ENCODE measurements around the gene TCERG1L.

Gene TCERG1L

DNA sequence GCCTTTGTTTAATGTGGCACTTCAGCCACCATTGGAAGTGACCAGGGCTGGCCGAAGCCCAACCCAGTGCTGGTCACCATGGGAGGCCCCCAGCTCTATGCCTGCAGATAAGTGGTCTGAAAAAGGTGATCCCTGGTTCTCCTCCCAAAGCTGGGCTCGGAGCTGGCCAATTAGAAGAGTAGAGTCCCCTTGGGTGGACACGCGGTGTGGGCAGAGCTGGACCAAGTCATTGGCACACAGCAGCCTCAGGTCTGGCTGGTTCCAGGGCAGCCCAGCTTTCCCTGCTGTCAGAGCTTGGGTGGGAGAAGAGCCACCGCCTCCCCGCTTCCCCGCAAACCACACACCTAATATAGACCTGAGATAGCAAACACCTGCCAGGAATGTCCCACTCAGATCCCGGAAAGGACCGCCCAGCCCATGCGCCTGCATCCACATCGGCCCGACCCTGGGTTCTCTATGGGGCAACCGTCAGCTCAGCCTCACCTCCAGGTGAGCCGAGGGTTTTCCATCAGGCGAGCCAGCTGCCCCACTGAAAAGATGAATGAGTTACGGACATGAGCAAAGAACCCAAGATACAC is 84.3 kb downstream of the TCERG1L start:
- DNase-seq (ENCODE audit: low spot score), result no peak

DNA sequence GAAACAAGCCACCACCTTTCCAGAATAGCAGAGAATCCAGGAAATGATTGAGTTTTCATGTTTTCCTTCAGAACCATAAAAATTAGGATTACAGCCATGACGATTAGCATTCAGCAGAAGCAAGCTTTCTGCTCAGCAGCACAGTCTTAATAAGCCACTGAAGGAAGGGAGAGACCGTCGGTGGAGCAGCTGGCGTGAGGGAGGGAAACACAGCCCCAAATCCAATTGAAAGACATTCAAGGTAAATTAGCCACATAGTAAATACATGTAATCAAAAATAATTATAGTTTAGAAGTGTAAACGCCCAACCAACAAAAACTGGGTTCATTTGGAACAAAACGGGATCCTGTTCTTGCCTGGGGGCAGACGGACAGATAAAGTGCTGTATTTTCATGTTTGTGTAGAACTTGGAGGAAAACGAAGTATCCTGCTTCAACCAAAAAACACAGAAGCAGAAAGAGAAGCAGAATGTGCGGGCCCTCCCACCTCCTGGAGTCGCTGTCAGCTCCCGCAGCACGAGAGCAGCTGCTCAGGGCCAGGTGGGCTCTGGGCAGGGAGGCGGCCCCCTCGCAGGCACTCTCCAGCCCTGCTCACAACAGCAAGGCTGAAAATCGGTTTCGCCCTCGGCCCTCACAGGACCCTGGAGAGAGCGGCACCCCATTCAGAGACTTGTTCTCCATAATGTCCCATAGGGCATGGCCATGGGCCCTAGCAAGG is 84.9 kb downstream of the TCERG1L start:
- no peak for DNase-seq (ENCODE audit: low spot score)

DNA sequence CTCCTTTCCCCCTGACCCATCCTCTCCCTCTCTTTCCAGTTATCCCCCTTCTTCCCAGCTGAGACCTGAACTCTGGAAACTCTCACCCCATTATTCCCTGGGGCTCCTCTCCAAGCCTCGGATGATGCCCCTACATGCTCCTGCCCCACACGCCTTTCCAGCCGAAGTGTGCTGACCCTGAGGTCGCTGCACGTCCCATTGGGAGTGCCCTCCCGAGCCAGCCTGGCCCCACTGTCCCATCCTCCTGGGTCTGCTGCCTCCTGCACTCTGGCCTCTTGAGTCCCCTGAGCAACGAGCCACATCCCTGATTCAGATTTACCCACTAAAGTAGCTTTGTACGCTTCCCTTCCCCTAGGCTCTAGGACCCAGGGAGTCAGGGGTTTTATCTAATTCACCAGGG is 87.4 kb downstream of the TCERG1L start:
- DNase-seq (ENCODE audit: low spot score), result no peak

DNA sequence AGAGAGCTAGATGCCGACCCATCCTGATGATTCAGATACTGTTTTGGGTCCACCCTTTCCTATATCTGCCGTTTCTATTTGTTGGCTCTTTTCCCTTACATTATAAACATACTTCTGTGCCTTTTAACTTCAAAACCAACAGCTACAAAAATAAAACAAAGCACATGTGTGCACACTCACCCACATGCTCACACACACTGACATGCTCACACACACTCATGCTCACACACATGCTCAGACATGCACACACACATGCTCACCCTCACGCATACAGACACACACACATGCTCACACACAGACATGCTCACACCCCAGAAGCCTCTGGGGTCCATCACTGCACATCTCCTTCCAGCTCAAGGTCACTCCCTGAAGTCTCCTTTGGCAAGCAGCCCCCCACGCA is 88.1 kb downstream of the TCERG1L start:
- no peak for DNase-seq (ENCODE audit: low spot score)

DNA sequence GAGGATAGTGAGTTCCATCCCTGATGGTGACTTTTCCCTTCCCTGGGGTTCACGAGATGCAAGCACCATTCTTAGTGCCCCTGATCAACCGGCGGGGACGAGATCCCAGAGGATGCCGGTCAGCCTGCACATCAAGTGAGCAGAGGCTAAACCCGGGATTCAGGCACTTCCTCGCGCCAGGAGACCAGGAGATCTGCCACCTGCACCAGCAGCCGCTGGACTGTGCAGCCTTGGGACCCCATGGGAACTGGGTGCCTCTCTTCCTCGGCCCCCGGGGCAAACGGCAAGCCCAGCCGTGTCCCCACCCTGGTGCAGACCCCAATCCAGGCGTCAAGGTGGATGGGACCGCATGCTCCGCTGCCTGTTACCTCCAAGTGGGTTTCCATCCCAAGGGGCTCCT is 88.5 kb downstream of the TCERG1L start:
- DNase-seq (ENCODE audit: low spot score), result no peak

DNA sequence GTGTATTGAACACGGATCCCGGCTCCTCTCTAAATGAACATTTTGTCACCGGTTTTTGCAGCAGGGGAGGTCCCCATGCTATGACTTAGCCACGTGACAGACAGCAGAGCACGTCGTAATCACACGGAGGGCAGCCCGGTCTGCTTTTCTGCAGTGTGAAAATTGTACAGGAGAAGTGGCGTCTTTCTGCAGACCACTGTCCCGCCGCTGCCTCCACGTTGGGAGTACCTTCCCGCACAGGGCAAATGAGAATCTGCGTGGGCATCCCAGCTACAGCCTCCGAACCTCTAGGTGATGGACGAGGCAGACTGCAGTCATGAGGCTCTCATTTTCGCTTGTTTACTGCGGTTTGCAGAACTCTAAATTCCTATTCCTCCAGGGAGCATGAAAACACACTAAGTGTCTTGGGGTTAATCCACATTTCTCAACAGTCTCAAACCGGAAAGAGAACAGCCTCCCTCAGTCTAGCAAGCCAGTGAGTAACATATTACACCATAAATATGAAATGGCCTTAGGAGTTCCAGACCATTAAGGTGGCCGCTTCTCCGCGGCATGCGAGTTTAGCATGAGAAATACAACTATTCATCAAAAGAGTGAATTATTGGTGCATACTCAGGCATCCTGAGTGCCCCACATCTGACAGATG is 89.8 kb downstream of the TCERG1L start:
- no peak for DNase-seq (ENCODE audit: low spot score)

DNA sequence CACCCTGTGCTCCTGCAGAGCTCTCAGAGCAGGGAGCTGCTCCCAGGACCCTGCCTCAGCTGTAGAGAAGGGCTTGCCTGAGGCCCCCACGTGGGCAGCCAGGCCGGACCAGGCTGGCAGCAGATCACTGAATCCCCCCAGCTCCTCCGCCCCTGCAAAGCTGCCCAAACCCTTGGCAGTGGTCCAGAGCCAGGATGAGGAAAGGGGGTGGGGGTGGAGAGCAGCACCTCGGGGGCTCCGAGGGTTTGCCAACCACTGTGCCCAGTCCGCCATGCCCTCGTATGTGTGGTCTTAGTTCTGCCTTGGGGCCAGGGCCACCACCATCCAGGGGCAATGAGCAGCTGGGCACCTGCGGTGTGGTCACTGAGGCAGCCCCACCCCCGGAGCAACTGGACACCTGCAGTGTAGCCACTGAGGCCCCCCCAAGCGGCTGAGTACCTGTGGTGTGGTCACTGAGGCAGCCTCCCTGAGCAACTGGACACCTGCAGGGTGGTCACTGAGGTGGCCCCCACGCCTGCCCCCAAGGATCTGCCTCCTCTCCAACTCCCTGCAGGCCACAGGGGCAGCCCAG is 90.8 kb downstream of the TCERG1L start:
- DNase-seq (ENCODE audit: low spot score), result no peak

DNA sequence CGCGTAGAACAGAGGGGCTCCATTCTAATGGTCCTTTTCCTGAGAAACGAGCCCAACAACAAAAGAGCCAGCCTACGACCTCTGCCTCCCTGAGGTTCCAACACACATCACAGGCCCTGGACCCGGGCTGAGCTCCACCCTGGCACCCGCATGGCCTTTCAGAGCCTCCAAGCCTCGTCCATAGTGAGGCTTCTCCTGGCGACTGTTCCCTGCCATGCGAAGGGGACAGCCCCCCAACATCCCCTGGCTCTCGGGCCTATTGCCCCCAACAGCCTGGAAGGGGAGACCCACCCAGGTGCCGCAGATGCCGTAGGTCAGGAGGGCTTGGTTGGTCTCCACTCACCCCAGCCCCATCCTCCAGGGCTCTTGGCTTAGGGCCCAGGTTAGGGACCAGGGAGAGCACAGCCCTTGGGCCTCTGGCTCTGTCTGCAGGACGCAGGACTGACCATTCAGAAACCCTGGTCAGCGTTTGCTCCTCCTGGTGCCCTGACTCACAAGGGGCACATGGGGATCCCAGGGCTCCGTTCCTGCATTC is 91.5 kb downstream of the TCERG1L start:
- DNase-seq (ENCODE audit: low spot score), result no peak

DNA sequence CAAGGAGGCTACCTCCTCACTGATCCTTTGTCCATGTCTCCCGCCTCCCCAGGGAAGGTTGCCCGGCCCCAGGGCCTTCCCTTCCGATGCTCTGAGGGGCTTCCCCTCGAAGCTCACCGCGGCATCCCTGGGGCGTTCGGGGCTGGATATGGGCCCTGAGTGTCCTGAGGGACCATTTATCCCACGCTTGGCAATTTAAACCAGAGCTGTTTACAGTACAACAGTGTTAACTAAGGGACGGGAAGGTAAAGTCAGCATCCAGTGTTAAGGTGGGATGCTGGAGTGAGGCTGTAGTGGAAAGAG is 92.0 kb downstream of the TCERG1L start:
- DNase-seq (ENCODE audit: low spot score), result no peak

DNA sequence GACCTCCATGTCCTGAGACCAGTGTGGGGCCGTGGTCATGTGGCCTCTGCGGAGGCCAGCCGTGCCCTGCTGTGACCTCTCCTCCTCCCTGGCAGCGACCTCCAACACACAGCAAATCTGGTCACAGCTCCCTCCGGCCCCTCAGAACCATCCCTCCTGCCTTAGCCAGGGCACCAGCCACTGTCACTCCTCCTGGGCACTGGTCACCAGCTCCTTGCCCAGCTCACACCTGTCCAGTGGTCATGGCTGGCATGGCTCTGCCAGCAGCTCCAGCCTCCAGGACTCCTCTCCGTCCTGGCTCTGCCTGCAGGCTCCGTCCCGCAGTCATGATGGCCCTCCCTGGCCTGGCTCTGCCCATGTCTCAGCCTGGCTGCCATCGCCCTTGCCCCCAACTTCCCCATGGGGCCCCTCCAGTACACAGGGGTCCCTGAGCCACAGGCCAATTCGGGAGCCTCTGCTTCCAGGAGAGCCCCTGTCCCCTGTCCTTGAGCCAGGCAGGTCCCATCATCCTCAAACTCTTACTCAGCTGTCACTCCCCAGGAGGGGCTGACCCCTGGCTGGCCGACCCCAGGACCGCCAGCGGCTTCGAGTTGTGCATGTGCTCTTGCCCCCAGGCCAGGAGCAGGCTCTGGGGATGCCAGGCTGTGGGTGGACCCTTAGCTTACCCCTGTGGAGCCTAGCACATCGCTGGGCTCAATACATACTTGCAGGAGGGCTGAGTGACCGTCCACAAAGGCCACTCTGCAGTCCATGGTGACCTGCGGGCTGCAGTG is 92.5 kb downstream of the TCERG1L start:
- DNase-seq (ENCODE audit: low spot score), result no peak

DNA sequence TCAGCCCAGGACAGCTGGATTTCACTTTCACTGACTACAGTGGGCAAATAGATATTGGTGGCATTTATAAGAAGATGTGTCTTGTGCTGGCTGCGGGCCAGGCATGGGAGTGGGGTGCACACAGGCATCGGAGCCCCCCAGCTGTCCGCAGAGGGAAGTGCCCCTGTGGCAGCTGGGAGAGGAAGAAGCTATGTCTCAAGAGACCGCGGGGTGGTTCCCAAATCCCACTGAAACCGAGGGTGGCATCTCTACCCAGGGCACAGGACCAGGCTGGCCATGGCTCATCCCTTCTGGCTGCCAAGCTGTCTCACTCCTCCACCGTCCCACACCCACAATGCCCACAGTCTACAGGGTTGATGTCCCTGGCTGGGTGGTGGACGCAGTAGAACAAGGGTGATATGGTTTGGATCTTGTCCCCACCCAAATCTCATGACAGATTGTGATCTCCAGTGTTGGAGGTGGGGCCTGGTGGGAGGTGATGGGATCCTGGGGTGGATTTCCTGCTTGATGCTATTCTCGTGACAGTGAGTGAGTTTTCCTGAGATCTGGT is 94.8 kb downstream of the TCERG1L start:
- DNase-seq (ENCODE audit: low spot score), result no peak

DNA sequence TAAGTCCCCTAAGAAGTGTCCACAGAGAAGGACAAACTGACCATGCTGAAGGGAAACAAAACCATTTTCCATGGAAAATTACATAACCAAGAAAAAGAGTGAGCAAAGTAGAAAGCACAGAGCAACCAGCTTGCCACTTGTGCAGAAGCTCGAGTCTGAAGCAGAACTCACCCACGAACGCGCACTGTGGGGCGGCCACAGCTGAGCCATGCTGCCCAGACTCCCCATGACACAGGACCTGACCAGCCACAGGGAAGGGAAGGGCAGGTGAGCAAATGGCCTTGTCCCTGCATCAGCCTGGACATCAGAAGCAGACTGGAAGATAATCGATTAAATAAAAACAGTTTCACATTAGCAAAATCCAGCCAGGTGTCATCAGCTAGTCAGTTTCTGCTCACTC is 95.7 kb downstream of the TCERG1L start:
- DNase-seq (ENCODE audit: low spot score), result no peak

DNA sequence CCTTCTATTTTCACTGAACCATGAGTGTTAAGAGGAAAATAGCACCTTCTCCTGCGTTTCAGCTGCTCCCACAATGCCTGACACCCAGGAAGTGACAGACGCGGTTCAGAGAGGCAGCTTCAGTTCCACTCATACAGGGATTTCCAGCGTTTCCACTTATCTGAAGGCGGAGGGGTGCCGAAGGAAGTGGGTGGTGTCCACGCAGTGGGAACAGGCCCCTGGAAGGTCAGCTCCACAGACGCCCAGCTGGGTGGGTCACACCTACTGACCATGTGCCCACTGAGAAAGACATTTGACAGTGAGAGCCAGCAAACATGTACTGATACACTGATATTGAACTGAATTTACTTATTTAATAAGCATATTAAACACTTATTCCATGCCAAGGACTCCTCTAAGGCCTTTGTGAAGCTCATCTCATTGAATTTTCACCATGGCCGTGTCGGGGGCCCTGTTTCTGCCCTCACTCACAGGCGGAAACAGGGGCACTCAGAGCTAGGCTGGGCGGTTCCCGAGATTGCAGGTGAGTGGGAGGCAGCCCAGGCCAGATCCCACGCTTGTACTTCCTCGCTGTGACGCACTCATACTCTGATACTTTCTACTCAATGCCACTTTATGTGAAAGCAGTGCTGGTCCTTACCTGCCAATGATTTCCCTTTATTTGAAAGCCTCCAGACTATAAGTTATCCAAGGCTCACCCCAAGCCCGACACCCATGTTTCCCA is 96.8 kb downstream of the TCERG1L start:
- DNase-seq (ENCODE audit: low spot score), result no peak

DNA sequence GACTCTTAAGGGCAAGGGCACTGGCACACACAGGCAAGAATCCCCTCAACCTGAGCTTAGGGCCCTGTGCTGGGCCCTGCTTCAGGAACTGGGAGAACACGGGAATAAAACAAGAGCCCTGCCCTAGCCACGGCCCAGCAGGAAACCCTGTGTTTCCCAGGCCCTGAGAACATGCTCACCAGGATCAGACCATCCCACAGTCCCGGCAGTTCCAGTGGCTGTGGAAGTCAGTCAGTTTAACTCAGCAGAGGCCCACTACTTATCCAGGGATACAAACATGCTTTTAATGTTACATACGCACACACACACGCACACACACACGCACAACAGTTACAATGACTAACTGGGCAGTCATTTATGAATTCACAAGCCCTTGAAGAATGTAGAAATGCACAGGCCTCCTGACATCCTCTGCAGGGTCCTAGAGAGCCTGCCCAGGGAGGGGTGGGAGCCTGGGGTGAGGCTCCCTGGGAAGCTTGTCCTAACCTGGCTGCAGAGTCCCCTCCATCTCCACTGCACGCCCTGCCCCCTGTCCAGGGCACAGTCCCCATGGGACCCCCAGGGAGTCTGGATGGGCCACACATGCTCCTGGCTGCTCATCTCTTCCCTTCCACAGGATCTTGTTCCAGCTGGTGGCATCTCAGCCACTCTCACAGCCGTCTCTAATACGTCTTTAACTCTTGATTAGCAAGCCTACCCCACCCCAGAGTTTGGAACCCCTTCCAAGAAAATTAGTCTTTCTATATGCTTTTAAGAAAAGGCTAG is 97.6 kb downstream of the TCERG1L start:
- DNase-seq (ENCODE audit: low spot score), result no peak

DNA sequence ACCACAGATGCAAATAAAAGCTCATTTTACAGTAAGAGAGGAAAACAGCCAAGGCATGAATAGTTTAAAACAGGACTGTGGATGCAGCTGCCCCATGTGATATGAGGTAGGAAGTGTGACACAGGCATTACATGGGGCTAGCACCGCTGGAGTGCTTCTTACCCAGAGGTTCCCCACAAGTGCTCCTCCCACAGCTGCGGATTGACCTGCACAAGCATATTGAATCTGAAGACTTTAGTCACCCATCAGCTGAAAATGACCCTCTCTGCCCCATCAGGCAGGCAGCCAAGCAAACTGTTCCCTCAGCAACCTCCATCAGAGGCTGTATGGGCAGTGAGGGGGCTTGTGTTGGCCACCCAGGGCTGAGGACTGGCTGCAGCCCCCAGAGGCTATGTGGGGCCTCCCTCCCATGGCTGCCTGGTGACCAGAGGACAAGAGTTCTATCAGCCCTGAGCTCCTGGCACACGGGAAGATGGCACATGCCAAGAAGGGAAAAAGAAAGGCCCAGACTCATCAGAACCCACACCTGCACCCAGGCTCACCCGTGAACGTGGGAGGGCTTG is 98.7 kb downstream of the TCERG1L start:
- DNase-seq (ENCODE audit: low spot score), result no peak

DNA sequence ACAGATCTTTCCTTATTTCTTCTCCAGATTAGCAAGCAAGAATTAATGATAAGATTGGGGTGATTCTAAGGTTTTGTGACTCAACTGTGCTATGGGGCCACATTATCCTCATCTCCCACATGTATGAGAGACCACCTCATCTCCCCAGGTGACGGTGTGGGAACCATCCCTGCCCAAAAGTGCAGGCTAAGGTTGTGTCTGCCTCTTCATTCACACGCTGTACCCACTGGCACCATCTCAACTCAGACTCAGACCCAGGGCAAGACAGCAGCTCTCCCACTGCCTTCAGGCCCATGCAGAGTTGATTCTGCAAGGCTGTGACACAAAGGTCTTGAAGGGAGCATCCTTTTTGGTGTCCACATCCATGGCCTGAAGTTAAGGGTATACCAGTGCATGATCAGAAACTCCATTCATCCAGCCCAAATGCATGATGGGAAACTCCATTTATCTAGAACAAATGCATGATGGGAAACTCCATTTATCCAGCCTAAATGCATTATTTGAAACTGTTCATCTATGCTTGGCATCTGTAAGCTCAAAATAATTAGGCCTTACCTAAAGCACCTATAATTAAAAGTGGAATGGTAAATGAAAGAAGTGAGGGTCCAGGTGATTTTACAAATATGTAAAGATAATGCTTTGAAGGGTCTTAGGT is 99.4 kb downstream of the TCERG1L start:
- no peak for DNase-seq (ENCODE audit: low spot score)

DNA sequence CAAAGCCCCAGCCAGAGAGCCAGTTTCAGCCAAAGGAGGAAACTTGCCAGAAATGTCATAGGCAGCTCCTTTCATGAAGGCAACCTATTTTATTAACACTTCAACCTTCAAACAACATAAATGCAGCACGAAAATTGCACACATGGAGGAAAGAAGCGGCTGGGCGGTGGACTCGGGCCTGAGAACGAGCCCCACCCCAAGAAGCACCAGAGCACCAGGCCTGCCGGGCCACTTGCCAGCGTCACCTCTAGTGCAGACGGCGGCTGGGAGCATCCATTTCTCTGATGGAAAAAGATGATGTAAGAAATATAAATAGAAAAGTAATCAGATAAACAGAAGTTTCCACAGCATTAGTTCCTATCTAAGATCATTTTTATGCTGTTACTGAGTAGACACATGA is 100.0 kb downstream of the TCERG1L start:
- DNase-seq (ENCODE audit: low spot score), result no peak

DNA sequence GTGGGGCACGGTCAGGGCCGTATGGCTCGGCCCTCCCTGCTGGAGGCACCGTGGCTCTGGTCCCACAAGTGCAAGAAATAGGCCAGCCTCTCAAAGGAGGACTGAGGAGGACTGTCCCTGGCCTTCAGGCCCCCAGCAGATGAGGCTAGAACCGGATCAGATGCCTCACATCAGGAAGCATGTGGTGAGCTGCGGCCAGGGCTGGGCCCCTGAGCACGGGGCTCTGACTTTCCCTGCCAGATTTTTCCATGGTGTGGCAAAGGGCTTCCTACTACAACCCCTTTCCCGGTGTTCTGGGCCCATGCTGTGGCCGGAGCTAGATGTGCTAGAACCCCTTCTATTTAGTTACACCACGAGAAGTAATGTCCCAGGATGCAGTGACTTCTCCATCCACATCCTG is 100.4 kb downstream of the TCERG1L start:
- no peak for DNase-seq (ENCODE audit: low spot score)

DNA sequence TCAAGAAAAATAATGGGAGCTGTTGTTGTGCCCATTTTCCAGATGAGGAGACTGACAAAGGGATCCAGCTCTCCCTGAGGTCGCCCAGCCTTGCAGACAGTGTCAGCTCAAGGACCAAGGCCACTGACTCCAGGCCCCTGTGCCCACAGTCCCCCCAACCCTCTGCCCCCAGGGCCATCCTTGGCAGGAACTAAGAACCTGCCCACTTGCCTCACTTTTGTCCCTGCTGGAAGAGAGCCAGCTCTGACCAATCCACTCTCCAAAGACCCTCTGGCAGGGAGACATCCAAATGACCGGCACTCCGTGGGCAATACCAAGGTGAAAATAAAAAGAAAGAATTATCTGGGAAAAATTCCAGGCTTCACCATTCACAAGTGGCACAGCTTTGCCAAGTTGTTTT is 101.3 kb downstream of the TCERG1L start:
- DNase-seq (ENCODE audit: low spot score), result no peak
